Head of caudate nucleus (tissue), 42 donors: ENCODE measurements around the gene AMACR.
A peak's percentile ranks its signal among the peaks of the same experiment; 100 is the strongest.

Source experiments
- DNase-seq, 42 donors: peaks; one replicate each; pipeline versions ENCODE4 v3.0.0 to v3.0.0-alpha.2; 2020 to 2021; ENCODE audit warnings: mixed read lengths in 7 of 42
- intact Hi-C: fragments of 100-400 bp; cut with DNase I; formaldehyde crosslinking; loops from one replicate; pipeline ENCODE4 v1.15.0; 2022

AMACR gene

DNA sequence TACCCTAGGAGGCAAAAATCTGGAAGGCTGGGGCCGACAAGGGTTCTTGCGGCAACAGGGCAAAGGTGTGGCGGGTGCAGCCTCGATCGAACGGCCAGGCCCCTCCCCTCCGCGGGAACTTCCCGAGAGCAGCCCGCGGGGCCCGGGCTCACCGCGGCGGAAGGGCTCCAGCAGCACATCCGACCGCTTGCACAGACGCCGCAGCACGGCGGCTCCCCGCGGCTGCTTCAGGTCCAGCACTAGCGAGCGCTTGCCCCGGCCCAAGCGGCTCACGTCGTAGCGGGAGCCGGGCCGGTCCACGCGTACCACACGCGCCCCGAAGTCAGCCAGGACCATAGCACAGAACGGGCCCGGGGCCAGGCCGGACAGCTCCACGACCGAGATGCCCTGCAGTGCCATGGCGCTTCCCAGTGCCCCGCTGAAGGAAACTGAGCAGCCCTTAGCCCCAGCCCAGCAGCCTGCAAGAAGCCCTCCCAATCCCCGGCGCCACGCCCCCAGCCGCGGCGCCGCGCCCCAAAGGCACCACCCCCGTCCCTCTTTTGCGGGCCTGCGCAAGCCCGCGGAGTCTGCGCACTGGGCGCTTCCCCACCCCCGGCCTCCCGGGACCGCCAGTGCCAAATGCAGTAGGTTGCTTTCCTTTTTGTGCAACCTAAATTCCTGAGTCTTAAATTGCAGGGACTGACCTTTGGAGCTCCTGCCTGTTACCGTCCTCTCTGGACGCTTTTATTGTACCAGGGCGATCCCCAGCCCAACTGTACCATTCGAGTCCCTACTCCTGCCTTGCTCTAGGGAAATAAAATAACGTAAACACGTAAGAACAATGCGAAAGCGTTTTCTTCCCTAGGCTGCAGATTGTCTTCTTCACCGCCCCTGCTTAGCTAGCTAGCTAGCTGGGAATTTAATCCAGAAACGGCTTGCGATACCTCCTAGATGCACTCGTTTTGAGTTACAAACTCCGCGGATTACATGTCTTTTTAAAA, at the start of gene AMACR:
Gene AMACR (minus strand): TSS at position 430 of the 980 bp plus-strand sequence. CDS start 31 bp downstream, at position 399.
- intact Hi-C loops: loop anchor here (5.0 to 10.0 kb wide), 2 partner anchors 457 to 566 kb away; partner anchors contain the start of gene TARS1
- DNase-seq: peak; percentile 78 to 96 (median 94)

- DNase-seq: no peak
- intact Hi-C loops: no loop called here
These were observed 49.7 kb upstream of the AMACR start for GRCh38 chr5:34057569-34057968.

DNA sequence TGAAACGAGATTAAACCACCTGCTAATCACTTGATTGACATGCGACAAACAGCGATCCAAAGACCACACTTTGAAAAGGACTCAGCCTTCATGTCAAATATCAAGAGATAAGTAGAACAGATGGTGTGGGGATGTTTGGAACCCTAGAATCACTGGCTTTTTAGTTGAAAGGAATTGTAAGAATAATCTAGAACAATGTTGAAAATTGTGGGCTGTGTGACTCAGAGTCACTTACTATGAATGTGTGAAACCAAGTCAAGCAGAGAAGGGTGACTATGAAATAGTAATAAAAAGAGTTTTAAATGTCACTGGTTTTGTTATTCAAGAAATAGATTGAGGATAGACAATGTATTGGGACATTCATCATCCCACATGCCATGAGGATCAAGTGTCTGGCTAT, 49.3 kb upstream of the AMACR start:
- DNase-seq: no peak
- intact Hi-C loops: no loop called here

- no peak for DNase-seq
- intact Hi-C loops: no loop called here
These were observed 47.8 kb upstream of the AMACR start for GRCh38 chr5:34055667-34056066.

GRCh38 chr5:34054400-34054729, 46.5 kb upstream of the AMACR start:
- no peak for DNase-seq
- intact Hi-C loops: no loop called here

DNA sequence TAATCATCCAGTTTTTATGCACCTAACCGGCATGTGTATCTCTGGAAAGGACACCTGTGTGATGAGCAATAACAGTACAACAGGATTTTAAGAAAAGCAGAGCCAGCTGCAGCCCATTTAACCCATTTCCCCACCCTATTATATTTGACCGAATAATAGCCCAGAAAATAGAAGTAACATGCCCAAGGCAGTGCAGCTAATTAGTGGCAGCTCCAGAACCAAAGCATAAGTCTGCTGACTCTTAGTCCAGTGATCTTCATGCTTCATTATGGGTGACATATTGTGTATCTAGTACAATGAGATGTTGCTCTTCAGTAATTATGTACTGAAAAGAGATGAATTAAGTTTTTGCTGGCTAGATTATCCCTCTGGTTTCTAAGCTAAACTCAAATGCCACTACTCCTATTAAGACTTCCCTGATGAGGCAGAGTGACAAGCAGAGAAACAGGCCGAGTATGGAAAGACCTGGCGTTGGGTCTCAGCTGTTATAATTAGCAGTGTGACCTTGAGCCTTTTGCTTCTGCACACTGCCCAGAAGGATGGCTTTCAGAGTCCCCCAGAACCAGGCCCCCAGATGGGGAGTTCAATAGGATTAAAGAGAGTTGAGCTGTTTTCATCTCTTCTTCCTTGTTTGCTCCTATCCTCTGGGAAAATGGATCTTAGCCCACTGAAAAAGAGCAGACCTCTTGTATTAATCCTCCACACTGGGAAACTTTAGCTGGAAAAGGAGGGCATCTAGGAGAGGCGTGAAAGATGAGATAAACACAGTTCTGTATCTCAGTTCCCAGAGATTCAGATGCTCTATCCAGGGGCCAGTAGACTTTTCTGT, 45.9 kb upstream of the AMACR start:
- DNase-seq: no peak
- intact Hi-C loops: no loop called here

DNA sequence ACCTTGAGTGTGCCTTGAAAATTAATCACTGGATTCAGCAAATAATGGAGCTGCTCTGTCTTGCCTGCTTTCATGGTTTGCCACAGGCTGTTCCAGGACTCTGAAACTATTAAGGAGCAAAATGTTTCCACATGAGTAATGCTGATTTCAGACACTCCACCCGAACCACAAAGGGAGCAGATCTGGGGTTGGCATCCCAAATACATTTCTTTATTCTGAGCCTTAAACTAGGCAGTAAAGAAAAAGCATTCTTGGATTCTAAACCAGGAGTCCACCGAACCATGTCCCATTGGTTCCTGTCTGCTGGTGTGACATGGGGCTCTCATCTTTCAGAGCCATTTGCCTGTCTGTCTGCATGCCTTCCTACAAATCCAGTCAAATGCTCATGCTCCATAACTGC, 45.3 kb upstream of the AMACR start:
- peak in 1 of 42 donors; percentile 19 for DNase-seq
- intact Hi-C loops: no loop called here

DNA sequence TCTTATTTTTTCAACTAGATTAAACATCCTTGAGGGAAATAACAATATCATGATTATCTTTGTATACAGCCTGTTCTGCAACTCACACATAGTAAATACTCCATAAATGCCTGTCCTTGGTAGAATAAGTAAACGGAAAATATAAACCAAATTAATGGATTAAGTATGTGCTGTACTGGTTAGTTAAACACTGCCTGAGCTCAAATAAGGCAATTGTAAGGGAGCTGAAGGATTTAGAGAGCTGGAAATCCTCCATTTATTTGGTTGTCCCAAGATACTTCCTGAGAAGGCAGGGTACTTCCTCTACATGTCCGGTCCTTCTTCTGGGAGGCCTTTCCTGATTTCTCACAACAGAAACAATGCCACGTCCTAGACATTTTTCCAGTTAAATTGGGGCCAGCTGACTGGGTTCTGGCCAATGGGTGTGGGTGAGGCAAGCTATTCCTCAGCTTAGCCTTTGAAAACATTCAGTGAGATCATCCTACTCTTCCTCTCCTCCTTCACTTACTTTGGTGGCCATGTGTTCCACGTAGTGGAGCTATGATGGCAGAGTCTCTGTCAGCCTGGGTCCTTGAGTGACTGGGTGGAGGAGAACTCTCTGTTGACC, 43.6 kb upstream of the AMACR start:
- no peak for DNase-seq
- intact Hi-C loops: no loop called here

- DNase-seq: no peak
- intact Hi-C loops: no loop called here
These were observed 40.1 kb upstream of the AMACR start for GRCh38 chr5:34047774-34048572.

DNA sequence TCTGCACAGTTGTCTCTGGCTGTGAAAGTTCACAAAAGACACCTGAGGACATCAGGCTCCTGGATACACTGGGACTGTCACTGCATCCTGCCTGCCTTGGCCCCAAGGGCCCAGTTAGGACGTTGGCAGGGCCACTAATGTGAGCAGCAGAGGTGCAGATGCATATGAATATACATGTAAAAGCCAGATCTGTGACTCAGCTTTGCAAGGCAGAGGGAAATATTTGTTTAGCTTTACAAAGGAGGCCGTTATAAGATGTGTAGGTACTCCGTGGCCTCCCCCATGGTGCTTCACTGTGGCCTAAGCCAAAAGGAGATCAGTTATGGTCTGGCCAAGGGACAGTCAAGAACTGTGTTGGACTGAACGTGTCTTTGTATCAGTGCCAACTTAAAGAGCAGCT, 39.3 kb upstream of the AMACR start:
- intact Hi-C loops: no loop called here
- no peak for DNase-seq

DNA sequence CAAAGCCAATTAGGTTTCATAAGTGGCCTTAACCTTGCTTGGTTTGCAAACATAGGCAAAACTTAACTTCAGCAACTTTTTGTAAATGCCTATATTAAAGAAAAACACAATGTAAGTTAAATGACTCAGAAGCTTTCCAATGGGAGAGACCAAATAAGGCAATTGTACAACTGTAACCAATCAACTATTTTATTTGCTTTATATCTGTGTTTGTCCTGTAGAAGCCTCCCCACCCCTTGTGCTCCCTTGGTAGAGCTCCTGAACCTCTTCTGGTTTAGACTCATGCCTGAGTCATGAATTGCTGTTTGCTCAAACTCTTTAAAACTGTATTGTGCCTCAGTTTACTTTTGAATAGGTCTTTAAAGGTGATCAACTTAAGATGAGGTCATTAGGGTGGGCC, 38.1 kb upstream of the AMACR start:
- intact Hi-C loops: no loop called here
- DNase-seq: no peak

DNA sequence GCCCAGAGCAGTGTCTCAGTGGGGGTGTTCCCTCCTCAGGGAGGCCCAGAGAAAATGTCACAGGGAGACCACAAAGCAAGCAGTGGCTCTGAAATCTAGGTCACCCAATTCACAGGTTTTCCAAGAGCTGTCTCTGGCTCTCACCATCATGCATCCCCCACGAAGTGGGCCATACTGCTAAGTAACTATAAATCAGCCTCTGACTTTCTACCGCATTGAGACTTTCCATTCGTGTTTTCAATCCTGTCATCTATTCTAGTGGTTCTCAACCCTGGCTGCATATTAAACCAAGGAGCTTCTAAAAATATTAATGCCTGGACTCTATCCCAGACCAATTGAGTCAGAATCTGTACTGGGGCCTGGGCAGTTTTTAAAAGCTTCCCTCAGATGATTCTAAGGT, 37.2 kb upstream of the AMACR start:
- no peak for DNase-seq
- intact Hi-C loops: no loop called here

DNA sequence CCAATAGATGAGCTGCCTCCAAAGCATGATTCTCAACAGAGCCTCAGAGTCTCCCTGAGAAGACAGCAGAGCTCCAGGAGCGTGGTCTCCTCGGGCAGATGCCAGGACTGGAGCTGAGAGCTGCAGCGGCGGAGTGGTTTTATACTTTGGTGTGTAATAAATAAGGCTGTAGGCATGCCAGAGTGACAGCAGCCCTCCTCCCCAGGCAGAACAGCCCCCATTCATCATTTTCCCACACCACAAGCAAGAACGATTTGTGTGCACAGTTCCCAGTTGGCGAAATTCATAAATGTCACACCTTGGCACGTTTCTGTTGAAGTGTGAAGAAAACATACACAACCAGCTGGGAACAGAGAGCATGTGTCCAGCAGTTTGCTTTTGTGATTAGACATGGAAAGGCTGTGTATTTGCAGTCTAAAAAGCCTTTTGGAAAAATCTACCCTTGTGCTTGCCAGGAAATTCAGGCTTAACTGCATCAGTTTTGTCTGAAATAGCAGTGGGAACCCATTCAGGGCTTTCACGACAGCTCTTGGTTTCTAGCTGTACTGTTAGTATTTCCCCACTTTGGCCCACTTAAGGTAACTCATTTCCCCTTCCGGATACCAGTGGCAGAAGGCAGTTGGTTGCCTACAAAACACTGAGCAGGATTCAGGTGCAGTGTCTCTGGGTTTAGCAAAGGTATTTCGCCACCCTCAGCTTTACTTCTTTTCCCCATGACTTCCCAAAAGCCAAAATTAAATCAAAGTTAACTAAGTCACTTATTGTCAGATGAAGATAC, 35.4 kb upstream of the AMACR start, which contains the start of gene C1QTNF3:
Gene C1QTNF3 (minus strand): TSS at position 115 of the 778 bp plus-strand sequence. CDS start 88 bp downstream, at position 27.
- intact Hi-C loops: no loop called here
- peak in 8 of 42 donors; percentile 4 to 43 (median 18) for DNase-seq

DNA sequence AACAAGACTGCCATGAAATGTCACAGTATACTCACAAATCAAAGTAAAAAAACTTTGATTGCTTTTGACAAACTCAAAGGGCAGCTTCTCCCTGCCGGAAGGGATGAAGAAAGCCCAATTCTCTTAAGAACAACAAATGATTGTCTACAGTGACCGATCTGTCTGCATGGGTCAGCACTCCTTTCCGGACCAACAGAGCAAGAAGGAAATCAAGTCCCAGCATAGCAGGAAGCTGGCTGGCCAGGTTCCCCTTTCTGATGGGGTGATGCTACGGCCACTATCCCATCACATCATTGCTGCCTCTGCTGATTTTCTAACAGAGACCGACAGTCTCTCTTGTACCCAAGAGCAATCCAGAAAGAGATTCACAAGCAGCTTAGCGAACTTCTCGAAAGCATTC, 34.5 kb upstream of the AMACR start:
- intact Hi-C loops: no loop called here
- peak in 34 of 42 donors; percentile 8 to 73 (median 45) for DNase-seq

DNA sequence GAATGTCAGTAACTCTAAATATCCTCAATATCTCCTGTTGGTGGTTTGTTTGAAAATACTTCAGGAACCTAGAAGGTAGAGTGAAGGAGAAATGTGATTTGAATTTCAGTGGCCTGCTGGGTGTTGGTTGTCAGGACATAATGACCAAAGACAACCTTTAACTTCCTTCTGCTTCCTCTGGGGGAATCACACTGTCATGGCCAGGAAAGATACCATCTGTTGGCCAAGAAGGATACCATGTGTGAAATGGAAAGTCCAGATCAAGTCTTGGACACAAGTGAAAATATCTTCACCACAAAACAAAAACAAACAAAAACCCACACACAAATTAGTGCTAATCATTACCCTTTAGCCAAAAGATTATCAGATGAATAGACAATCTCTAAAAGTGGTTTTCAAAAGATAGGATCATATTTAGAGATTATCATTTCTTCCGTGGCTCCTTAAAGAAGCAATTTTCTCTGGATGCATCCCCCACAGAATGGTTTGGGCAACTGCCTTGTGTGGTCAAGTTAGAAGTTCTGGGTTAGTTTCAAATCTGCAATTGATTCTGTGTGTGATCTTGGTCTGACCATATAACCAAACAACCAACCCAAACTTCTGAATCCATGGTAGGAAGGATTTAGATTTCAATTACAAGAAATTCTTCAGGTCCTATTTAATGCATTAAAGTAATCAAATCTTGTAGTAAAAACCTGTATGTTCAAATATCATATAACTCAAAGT, 33.6 kb upstream of the AMACR start:
- intact Hi-C loops: no loop called here

GRCh38 chr5:34040472-34040871, 32.6 kb upstream of the AMACR start:
- no peak for DNase-seq
- intact Hi-C loops: no loop called here

More for the DNA sequence above, 33.6 kb upstream of the AMACR start:
- no peak for DNase-seq
